Measurements from ENCODE around the gene C12orf42. TPM values are rescaled to one million over a fixed set of nuclear protein-coding genes. Genes with fewer than 3 reads are reported as not detected.

C12orf42 gene
- total and polyA plus RNA-seq, 10 of the 15 experiments (the other 5 are each of a cell fraction or from before 2014, with no cell fraction given): 1.4 to 7.0 (median 2.4) TPM

DNA sequence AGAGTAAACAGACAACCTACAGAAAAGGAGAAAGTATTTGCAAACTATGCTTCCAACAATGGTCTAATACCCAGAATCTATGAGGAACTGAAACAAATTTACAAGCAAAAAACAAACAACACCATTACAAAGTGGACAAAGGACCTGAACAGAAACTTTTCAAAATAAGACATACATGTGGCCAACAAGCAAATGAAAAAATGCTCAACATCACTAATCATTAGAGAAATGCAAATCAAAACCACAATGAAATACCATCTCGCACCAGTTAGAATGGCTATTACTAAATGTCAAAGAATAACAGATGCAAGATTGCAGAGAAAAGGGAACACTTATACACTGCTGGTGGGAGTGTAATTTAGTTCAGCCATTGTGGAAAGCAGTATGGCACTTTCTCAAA lies 125.8 kb downstream of the C12orf42 start (continued):
- no peak for TF ChIP-seq MXI1 (IDR thresholded peaks at IDR 0.05; ENCODE audit: low read depth, low read length)
- TF ChIP-seq BACH1 (IDR thresholded peaks at IDR 0.05; ENCODE audit: borderline replicate concordance): peak; percentile 65; the same call in 1 of the 2 replicates
- TF ChIP-seq RAD51 (IDR thresholded peaks at IDR 0.05): peak; percentile 62; the same call in 1 of the 2 replicates
- TF ChIP-seq MEF2B (IDR thresholded peaks at IDR 0.05; ENCODE audit: partially characterized antibody, poor library complexity, severe bottlenecking): peak; percentile 77
- TF ChIP-seq, protein P1, sequence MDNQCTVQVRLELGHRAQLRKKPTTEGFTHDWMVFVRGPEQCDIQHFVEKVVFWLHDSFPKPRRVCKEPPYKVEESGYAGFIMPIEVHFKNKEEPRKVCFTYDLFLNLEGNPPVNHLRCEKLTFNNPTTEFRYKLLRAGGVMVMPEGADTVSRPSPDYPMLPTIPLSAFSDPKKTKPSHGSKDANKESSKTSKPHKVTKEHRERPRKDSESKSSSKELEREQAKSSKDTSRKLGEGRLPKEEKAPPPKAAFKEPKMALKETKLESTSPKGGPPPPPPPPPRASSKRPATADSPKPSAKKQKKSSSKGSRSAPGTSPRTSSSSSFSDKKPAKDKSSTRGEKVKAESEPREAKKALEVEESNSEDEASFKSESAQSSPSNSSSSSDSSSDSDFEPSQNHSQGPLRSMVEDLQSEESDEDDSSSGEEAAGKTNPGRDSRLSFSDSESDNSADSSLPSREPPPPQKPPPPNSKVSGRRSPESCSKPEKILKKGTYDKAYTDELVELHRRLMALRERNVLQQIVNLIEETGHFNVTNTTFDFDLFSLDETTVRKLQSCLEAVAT (IDR thresholded peaks at IDR 0.05): peak; percentile 83
- peak; percentile 50; the same call in 1 of the 2 replicates for TF ChIP-seq NFIC (IDR thresholded peaks at IDR 0.05; ENCODE audit: low read depth, low read length)
- peak; percentile 96 for TF ChIP-seq NBN (IDR thresholded peaks at IDR 0.05)
- TF ChIP-seq PML (IDR thresholded peaks at IDR 0.05; ENCODE audit: low read length): no peak
- TF ChIP-seq EGR1 (IDR thresholded peaks at IDR 0.05; ENCODE audit: borderline replicate concordance in 1 of 2, low read depth in 2 of 2, low read length in 2 of 2): no peak
- TF ChIP-seq JUNB (IDR thresholded peaks at IDR 0.05): peak; percentile 29
- TF ChIP-seq BMI1 (IDR thresholded peaks at IDR 0.05; ENCODE audit: borderline replicate concordance): peak; percentile 75; the same call in 1 of the 2 replicates
- TF ChIP-seq FOXM1 (IDR thresholded peaks at IDR 0.05; ENCODE audit: low read depth, low read length): 0 out of 2 replicates have a peak, but pooled peaks have one; percentile 51
- no peak for TF ChIP-seq NRF1 (conservative IDR thresholded peaks at IDR 0.05; ENCODE audit: low read depth, low read length)

GRCh38 chr12:103368167-103368566 lies 127.6 kb downstream of the C12orf42 start:
- 96% methylated on average over 1 of the region's 1 CpG for WGBS (ENCODE audit: insufficient coverage, insufficient replicate concordance, low lambda C conversion rate, missing lambda C conversion rate)
- ChIA-PET SMC1A (ENCODE audit: uncharacterized antibody, unreplicated experiment) (interaction anchor here (1.0 to 1.1 kb wide), 2 partner anchors 9 to 11 kb away, joined by 3 to 4 read pairs; no protein-coding TSS in a partner anchor), POLR2A (interaction anchor here (0.6 kb wide), 1 partner anchor 1508 kb away, joined by 3 read pairs; no protein-coding TSS in a partner anchor)

More at GRCh38 chr12:103368167-103368566, 127.6 kb downstream of the C12orf42 start:
- peaks cover 7% of the 10 kb centered on the region for H3K9me3 ChIP-seq (replicated peaks; ENCODE audit: control insufficient read depth, insufficient read depth, low read length)
- no TSS peak for BruUV-seq (replicated peaks)
- no peaks in the 10 kb centered on the region for H3K79me2 ChIP-seq (ENCODE audit: control insufficient read depth, insufficient read depth, low read length)
- FAIRE-seq: no peak
- ChIA-PET RAD21 (ENCODE audit: unreplicated experiment) (interaction anchor here (0.7 kb wide), 1 partner anchor 9 kb away, joined by 4 read pairs; no protein-coding TSS in a partner anchor), CTCF (interaction anchor here (0.8 kb wide), 1 partner anchor 186 kb away, joined by 3 read pairs; no protein-coding TSS in a partner anchor)
- no peak for DNase-seq (ENCODE audit: low read depth, low spot score)
- no peak overlapping the region for H3K4me3 ChIP-seq
- H2AFZ ChIP-seq (ENCODE audit: control insufficient read depth, low read depth, low read length): no peak overlapping the region
- in situ Hi-C loops (cut with MboI): no loop called here
- intact Hi-C loops (cut with micrococcal nuclease; ENCODE audit: unreplicated experiment): no loop called here
- TF ChIP-seq NRF1 (conservative IDR thresholded peaks at IDR 0.05; ENCODE audit: low read depth, low read length) (no peak), STAT1 (conservative IDR thresholded peaks at IDR 0.05) (no peak), KDM1A (IDR thresholded peaks at IDR 0.05; ENCODE audit: borderline replicate concordance) (no peak), POLR2A (IDR thresholded peaks at IDR 0.05; ENCODE audit: low read depth, low read length) (no peak), HDGF (IDR thresholded peaks at IDR 0.05) (no peak)
- TF ChIP-seq, protein P2, sequence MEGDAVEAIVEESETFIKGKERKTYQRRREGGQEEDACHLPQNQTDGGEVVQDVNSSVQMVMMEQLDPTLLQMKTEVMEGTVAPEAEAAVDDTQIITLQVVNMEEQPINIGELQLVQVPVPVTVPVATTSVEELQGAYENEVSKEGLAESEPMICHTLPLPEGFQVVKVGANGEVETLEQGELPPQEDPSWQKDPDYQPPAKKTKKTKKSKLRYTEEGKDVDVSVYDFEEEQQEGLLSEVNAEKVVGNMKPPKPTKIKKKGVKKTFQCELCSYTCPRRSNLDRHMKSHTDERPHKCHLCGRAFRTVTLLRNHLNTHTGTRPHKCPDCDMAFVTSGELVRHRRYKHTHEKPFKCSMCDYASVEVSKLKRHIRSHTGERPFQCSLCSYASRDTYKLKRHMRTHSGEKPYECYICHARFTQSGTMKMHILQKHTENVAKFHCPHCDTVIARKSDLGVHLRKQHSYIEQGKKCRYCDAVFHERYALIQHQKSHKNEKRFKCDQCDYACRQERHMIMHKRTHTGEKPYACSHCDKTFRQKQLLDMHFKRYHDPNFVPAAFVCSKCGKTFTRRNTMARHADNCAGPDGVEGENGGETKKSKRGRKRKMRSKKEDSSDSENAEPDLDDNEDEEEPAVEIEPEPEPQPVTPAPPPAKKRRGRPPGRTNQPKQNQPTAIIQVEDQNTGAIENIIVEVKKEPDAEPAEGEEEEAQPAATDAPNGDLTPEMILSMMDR (IDR thresholded peaks at IDR 0.05 in 2 of 3, conservative IDR thresholded peaks at IDR 0.05 in 1 of 3; ENCODE audit: control insufficient read depth in 2 of 3, extremely low read depth in 1 of 3, insufficient read depth in 1 of 3, low read depth in 3 of 3, low read length in 3 of 3): no peak
- TF ChIP-seq, protein P3, sequence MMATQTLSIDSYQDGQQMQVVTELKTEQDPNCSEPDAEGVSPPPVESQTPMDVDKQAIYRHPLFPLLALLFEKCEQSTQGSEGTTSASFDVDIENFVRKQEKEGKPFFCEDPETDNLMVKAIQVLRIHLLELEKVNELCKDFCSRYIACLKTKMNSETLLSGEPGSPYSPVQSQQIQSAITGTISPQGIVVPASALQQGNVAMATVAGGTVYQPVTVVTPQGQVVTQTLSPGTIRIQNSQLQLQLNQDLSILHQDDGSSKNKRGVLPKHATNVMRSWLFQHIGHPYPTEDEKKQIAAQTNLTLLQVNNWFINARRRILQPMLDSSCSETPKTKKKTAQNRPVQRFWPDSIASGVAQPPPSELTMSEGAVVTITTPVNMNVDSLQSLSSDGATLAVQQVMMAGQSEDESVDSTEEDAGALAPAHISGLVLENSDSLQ (IDR thresholded peaks at IDR 0.05): peak; percentile 52; the same call in 1 of the 2 replicates
- H3K27ac ChIP-seq (ENCODE audit: control insufficient read depth, insufficient read depth): no peak overlapping the region
- H4K20me1 ChIP-seq (ENCODE audit: control insufficient read depth, insufficient read depth): no peaks in the 10 kb centered on the region
- ATAC-seq: no peak
- no peaks in the 10 kb centered on the region for H3K27me3 ChIP-seq (replicated peaks in 1 of 2; ENCODE audit: control insufficient read depth in 2 of 2, insufficient read depth in 2 of 2, low read length in 1 of 2)
- no peak overlapping the region for H3K4me2 ChIP-seq (ENCODE audit: control insufficient read depth, insufficient read depth)
- H3K36me3 ChIP-seq (ENCODE audit: control insufficient read depth in 2 of 2, insufficient read depth in 2 of 2, low read length in 1 of 2): no peaks in the 10 kb centered on the region
- no peak overlapping the region for H3K9ac ChIP-seq (ENCODE audit: control insufficient read depth, insufficient read depth, low read length)
- H3K4me1 ChIP-seq (ENCODE audit: control insufficient read depth, insufficient read depth, low read length): peaks cover 10% of the 10 kb centered on the region

All from GM12878 (cell line).